PC-3 (cell line): ENCODE results near the gene OR2B2. TPM values are rescaled to one million over a fixed set of nuclear protein-coding genes. Genes with fewer than 3 reads are reported as not detected.
"Not testable (repeated sequence)": the region's sequence is repeated elsewhere in the genome, so short reads cannot be mapped to it uniquely, and the experiment has no call there.

Source experiments
- ATAC-seq: fragments of 200-7000 bp; cut with Tn5 transposase; 2 replicates; pipeline ENCODE4 v1.9.1; 2020; ENCODE audit warnings: mild to moderate bottlenecking, moderate library complexity
- BruUV-seq: library from RNA; stranded (reverse); fragments of 400-500 nt; replicated peaks from 2 replicates; lab custom pipeline; 2021; lab: Mats Ljungman, UMichigan
- CTCF ChIA-PET: fragments of 300-600 bp; sonication (Branson Sonifier 250); formaldehyde crosslinking; loops from one replicate; lab custom pipeline; 2022; ENCODE audit warnings: antibody characterized with exemption; lab: Charles Lee
- POLR2A ChIA-PET: fragments of 300-600 bp; sonication (Branson Sonifier 250); formaldehyde crosslinking; loops from one replicate; lab custom pipeline; 2022; ENCODE audit warnings: antibody characterized with exemption; ENCODE audit not compliant: unreplicated experiment; lab: Charles Lee
- DNase-seq: peaks from one replicate; pipeline ENCODE4 v3.0.0-alpha.2; 2015
- H2AFZ ChIP-seq: fragments of 300-600 bp; sonication (generic); 2 replicates; pipeline ENCODE4 v1.6.0; 2016; ENCODE audit warnings: antibody characterized with exemption, low read length
- H3F3A ChIP-seq: fragments of 300-600 bp; sonication (generic); one replicate; pipeline ENCODE4 v1.6.0; 2017; ENCODE audit warnings: antibody characterized with exemption, low read length, control low read depth, mild to moderate bottlenecking; ENCODE audit not compliant: unreplicated experiment
- H3K27ac ChIP-seq: fragments of 300-600 bp; sonication (generic); 2 replicates; pipeline ENCODE4 v1.5.1; 2016; ENCODE audit warnings: mild to moderate bottlenecking, low read length
- H3K27me3 ChIP-seq: fragments of 300-600 bp; sonication (generic); 2 replicates; pipeline ENCODE4 v1.6.1; 2016; ENCODE audit warnings: low read length, mixed read lengths
- H3K36me3 ChIP-seq: fragments of 300-600 bp; sonication (generic); 2 replicates; pipeline ENCODE4 v1.6.1; 2016; ENCODE audit warnings: low read depth, mixed run types, low read length, mixed read lengths
- H3K4me1 ChIP-seq: fragments of 300-600 bp; sonication (generic); 2 replicates; pipeline ENCODE4 v1.5.1; 2016; ENCODE audit warnings: low read length; ENCODE audit not compliant: insufficient read depth
- H3K4me2 ChIP-seq: fragments of 300-600 bp; sonication (generic); 2 replicates; pipeline ENCODE4 v1.6.0; 2016; ENCODE audit warnings: low read length
- H3K4me3 ChIP-seq: fragments of 300-600 bp; sonication (generic); 2 replicates; pipeline ENCODE4 v1.5.1; 2016; ENCODE audit warnings: mild to moderate bottlenecking, low read length, mixed read lengths
- H3K79me2 ChIP-seq: fragments of 300-600 bp; sonication (generic); 2 replicates; pipeline ENCODE4 v1.6.1; 2017; ENCODE audit warnings: low read length, mixed read lengths
- H3K9ac ChIP-seq: fragments of 300-600 bp; sonication (generic); 2 replicates; pipeline ENCODE4 v1.6.0; 2016; ENCODE audit warnings: mild to moderate bottlenecking, low read length
- H3K9me2 ChIP-seq: fragments of 300-600 bp; sonication (generic); replicated peaks from 2 replicates; pipeline ENCODE4 v1.6.1; 2016; ENCODE audit warnings: mixed run types, low read length, mixed read lengths
- H3K9me3 ChIP-seq: fragments of 300-600 bp; sonication (generic); 2 replicates; pipeline ENCODE4 v1.6.1; 2016; ENCODE audit warnings: low read length, mixed read lengths
- H4K20me1 ChIP-seq: fragments of 300-600 bp; sonication (generic); 2 replicates; pipeline ENCODE4 v1.6.1; 2016; ENCODE audit warnings: low read length, mixed read lengths
- EZH2 ChIP-seq: fragments of 300-600 bp; sonication (generic); IDR thresholded peaks from one replicate; pipeline ENCODE4 v1.6.1; 2017; ENCODE audit warnings: antibody characterized with exemption, mild to moderate bottlenecking, low read length; ENCODE audit not compliant: unreplicated experiment
- EZH2phosphoT487 ChIP-seq: fragments of 300-600 bp; sonication (generic); IDR thresholded peaks from 2 replicates; pipeline ENCODE4 v1.6.1; 2018; ENCODE audit warnings: mild to moderate bottlenecking, antibody characterized with exemption, low read length, borderline replicate concordance
- intact Hi-C: fragments of 100-400 bp; cut with micrococcal nuclease; formaldehyde crosslinking; loops from 2 replicates; pipeline ENCODE4 v1.9.0; 2023
- total RNA-seq: library from RNA; depleted of rRNA; stranded (reverse); fragments of >200 nt; gene quantifications from 2 replicates; pipeline ENCODE4 v1.2.3, GENCODE V29; 2014
- TF ChIP-seq, protein P1 (sequence below): fragments of 300-600 bp; sonication (generic); conservative IDR thresholded peaks from 2 replicates; pipeline ENCODE4 v1.5.1; 2017; ENCODE audit warnings: antibody characterized with exemption, low read depth, mild to moderate bottlenecking, low read length

Gene OR2B2
- total RNA-seq, 1 experiment from 2014 or later, result not detected

DNA sequence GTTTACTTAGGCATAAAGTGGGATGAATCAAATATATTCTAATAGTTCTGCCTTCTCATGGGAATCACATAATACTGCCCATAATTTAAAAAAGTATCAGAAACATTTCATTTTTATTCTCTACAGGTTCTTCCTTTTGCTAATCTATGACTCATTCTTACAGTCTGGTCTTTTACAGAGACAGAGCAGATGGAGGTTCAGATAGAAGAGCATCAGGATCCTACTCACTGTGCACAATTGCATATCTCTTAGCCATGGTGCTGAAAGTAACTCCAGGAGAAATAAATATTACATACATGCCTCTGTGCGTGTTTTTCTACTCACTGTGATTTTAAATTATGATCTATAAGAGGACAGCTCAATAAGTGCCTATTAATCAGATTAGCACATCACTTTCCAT is 28.6 kb upstream of the OR2B2 start:
- no peaks in the 10 kb centered on the region for H3K36me3 ChIP-seq
- no peak overlapping the region for H3K27ac ChIP-seq
- ChIA-PET CTCF (no interaction called here), POLR2A (no interaction called here)
- H3K79me2 ChIP-seq, result no peaks in the 10 kb centered on the region
- H3K4me1 ChIP-seq, result no peaks in the 10 kb centered on the region
- no peaks in the 10 kb centered on the region for H3K9me3 ChIP-seq
- no peak overlapping the region for H3K9ac ChIP-seq
- no peak overlapping the region for H3K4me2 ChIP-seq
- H2AFZ ChIP-seq, result no peak overlapping the region
- BruUV-seq, result no TSS peak
- H4K20me1 ChIP-seq, result no peaks in the 10 kb centered on the region
- H3K27me3 ChIP-seq, result no peaks in the 10 kb centered on the region
- TF ChIP-seq, protein P1, sequence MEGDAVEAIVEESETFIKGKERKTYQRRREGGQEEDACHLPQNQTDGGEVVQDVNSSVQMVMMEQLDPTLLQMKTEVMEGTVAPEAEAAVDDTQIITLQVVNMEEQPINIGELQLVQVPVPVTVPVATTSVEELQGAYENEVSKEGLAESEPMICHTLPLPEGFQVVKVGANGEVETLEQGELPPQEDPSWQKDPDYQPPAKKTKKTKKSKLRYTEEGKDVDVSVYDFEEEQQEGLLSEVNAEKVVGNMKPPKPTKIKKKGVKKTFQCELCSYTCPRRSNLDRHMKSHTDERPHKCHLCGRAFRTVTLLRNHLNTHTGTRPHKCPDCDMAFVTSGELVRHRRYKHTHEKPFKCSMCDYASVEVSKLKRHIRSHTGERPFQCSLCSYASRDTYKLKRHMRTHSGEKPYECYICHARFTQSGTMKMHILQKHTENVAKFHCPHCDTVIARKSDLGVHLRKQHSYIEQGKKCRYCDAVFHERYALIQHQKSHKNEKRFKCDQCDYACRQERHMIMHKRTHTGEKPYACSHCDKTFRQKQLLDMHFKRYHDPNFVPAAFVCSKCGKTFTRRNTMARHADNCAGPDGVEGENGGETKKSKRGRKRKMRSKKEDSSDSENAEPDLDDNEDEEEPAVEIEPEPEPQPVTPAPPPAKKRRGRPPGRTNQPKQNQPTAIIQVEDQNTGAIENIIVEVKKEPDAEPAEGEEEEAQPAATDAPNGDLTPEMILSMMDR, result no peak
- TF ChIP-seq EZH2, result no peak
- no peak for TF ChIP-seq EZH2phosphoT487
- no peaks in the 10 kb centered on the region for H3K9me2 ChIP-seq
- H3F3A ChIP-seq, result no peaks in the 10 kb centered on the region
- no peak overlapping the region for H3K4me3 ChIP-seq
- DNase-seq (peak; percentile 9), ATAC-seq (no peak)
- intact Hi-C loops, result no loop called here

GRCh38 chr6:27931209-27931608 is 19.0 kb upstream of the OR2B2 start:
- ATAC-seq (no peak), DNase-seq (no peak)
- no peak overlapping the region for H3K4me3 ChIP-seq
- no peak overlapping the region for H3K4me2 ChIP-seq
- no peak overlapping the region for H3K27ac ChIP-seq
- TF ChIP-seq, protein P1, result no peak
- intact Hi-C loops, result no loop called here
- H3K36me3 ChIP-seq, result no peaks in the 10 kb centered on the region
- H4K20me1 ChIP-seq, result no peaks in the 10 kb centered on the region
- POLR2A ChIA-PET, result no interaction called here
- no peaks in the 10 kb centered on the region for H3K9me3 ChIP-seq
- no peaks in the 10 kb centered on the region for H3K27me3 ChIP-seq
- CTCF ChIA-PET, result no interaction called here
- H3F3A ChIP-seq, result no peaks in the 10 kb centered on the region
- no peak overlapping the region for H3K9ac ChIP-seq
- no peaks in the 10 kb centered on the region for H3K79me2 ChIP-seq
- H3K4me1 ChIP-seq, result no peaks in the 10 kb centered on the region
- no TSS peak for BruUV-seq
- H3K9me2 ChIP-seq, result no peaks in the 10 kb centered on the region
- H2AFZ ChIP-seq, result no peak overlapping the region

- H3K9me3 ChIP-seq, H3K27me3 ChIP-seq, ATAC-seq, H3F3A ChIP-seq, H3K79me2 ChIP-seq, POLR2A ChIA-PET, H3K27ac ChIP-seq, H4K20me1 ChIP-seq, H3K36me3 ChIP-seq, H3K9me2 ChIP-seq, H3K9ac ChIP-seq, H3K4me1 ChIP-seq, H3K4me3 ChIP-seq, intact Hi-C loops, DNase-seq, H3K4me2 ChIP-seq, CTCF ChIA-PET, BruUV-seq, H2AFZ ChIP-seq: not testable (repeated sequence)
Observed at GRCh38 chr6:27929930-27930329, 17.7 kb upstream of the OR2B2 start.

DNA sequence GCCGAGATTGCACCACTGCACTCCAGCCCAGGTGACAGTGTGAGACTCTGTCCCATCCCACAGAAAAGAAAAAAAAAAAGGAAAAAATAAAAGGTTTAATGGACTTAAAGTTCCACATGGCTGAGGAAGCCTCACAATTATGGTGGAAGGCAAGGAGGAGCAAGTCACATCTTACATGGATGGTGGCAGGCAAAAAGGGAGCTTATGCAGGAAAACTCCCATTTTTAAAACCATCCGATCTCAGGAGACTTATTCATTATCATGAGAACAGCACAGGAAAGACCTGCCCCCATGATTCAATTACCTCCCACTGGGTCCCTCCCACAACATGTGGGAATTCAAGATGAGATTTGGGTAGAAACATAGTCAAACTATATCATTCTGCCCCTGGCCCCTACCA is 15.8 kb upstream of the OR2B2 start:
- H3K27ac ChIP-seq, H3F3A ChIP-seq, H3K79me2 ChIP-seq, H3K36me3 ChIP-seq, H2AFZ ChIP-seq, H3K9me3 ChIP-seq, H3K9ac ChIP-seq, H3K4me1 ChIP-seq, CTCF ChIA-PET, ATAC-seq, H3K27me3 ChIP-seq, intact Hi-C loops, H3K9me2 ChIP-seq, POLR2A ChIA-PET, H3K4me3 ChIP-seq, DNase-seq, BruUV-seq, H4K20me1 ChIP-seq, H3K4me2 ChIP-seq: not testable (repeated sequence)
